Measurements from ENCODE around the gene HOXC6.

GRCh38 chr12:53985994-53986685, 42.1 kb upstream of the HOXC6 start:
- TF ChIP-seq CTCF (IDR thresholded peaks at IDR 0.05) (peak in 2 of 5 experiments; percentile 28 to 36), POLR2A (IDR thresholded peaks at IDR 0.05) (no peak), EP300 (IDR thresholded peaks at IDR 0.05) (peak in 1 of 2 donors; percentile 21)

Measured in tibial nerve (tissue), 4 donors.